GM12878 (cell line): ENCODE results near the gene ESRP2. TPM values are rescaled to one million over a fixed set of nuclear protein-coding genes. Genes with fewer than 3 reads are reported as not detected.

Source experiments
- ATAC-seq: fragments of 200-7000 bp; cut with Tn5 transposase; 3 replicates; pipeline ENCODE4 v1.9.1; 2020; ENCODE audit warnings: mild to moderate bottlenecking, moderate library complexity
- BruUV-seq: library from RNA; stranded (reverse); fragments of 400-500 nt; replicated peaks from 2 replicates; lab custom pipeline; 2021; lab: Mats Ljungman, UMichigan
- CTCF ChIA-PET: fragments of 300-600 bp; sonication (Branson Sonifier 250); formaldehyde crosslinking; extraction: SDS; loops from one replicate; lab custom pipeline; 2021; ENCODE audit warnings: inconsistent platforms; lab: Yijun Ruan, JAX
- POLR2A ChIA-PET: fragments of 350-600 bp; formaldehyde crosslinking; extraction: SDS; loops from one replicate; lab custom pipeline; 2021; ENCODE audit warnings: inconsistent platforms; lab: Charles Lee
- RAD21 ChIA-PET: fragments of 300-600 bp; sonication (Branson Sonifier 250); formaldehyde crosslinking; loops from one replicate; lab custom pipeline; 2023; ENCODE audit warnings: antibody characterized with exemption; ENCODE audit not compliant: unreplicated experiment; lab: Charles Lee
- SMC1A ChIA-PET: fragments of 300-600 bp; sonication (Branson Sonifier 250); formaldehyde crosslinking; loops from one replicate; lab custom pipeline; 2023; ENCODE audit not compliant: unreplicated experiment, uncharacterized antibody; lab: Charles Lee
- DNase-seq: peaks from one replicate; pipeline ENCODE4 v3.0.0-alpha.2; 2011; ENCODE audit warnings: low read depth, low spot score
- FAIRE-seq: peaks from 3 replicates; lab custom pipeline; 2011; peaks lifted over from hg19 to GRCh38; lab: Jason Lieb, UNC
- H2AFZ ChIP-seq: 2 replicates; pipeline ENCODE4 v1.6.0; 2011; ENCODE audit warnings: low read depth, low read length, control low read depth; ENCODE audit not compliant: control insufficient read depth
- H3K27ac ChIP-seq: 2 replicates; pipeline ENCODE4 v1.5.1; 2011; ENCODE audit warnings: control low read depth; ENCODE audit not compliant: control insufficient read depth, insufficient read depth
- H3K27me3 ChIP-seq, 2 experiments: replicated peaks in 1 of 2; 2 replicates each; pipeline versions ENCODE4 v1.6.0 to v1.6.1; 2011; ENCODE audit warnings: low read length in 1 of 2; ENCODE audit not compliant: control insufficient read depth in 2 of 2, insufficient read depth in 2 of 2
- H3K36me3 ChIP-seq, 2 experiments: 2 replicates each; pipeline ENCODE4 v1.5.1; 2011; ENCODE audit warnings: low read length in 1 of 2; ENCODE audit not compliant: control insufficient read depth in 2 of 2, insufficient read depth in 2 of 2
- H3K4me1 ChIP-seq: 2 replicates; pipeline ENCODE4 v1.6.1; 2011; ENCODE audit warnings: mild to moderate bottlenecking, low read length, moderate library complexity, mixed read lengths; ENCODE audit not compliant: control insufficient read depth, insufficient read depth
- H3K4me2 ChIP-seq: 2 replicates; pipeline ENCODE4 v1.6.0; 2011; ENCODE audit warnings: control low read depth; ENCODE audit not compliant: control insufficient read depth, insufficient read depth
- H3K4me3 ChIP-seq: fragments of 200-600 bp; sonication (generic); 2 replicates; pipeline ENCODE4 v1.5.1; 2016
- H3K79me2 ChIP-seq: 2 replicates; pipeline ENCODE4 v1.6.0; 2011; ENCODE audit warnings: low read length; ENCODE audit not compliant: control insufficient read depth, insufficient read depth
- H3K9ac ChIP-seq: 2 replicates; pipeline ENCODE4 v1.8.0; 2011; ENCODE audit warnings: low read length, control low read depth, mixed read lengths; ENCODE audit not compliant: control insufficient read depth, insufficient read depth
- H3K9me3 ChIP-seq: replicated peaks from 3 replicates; pipeline ENCODE4 v1.5.1; 2011; ENCODE audit warnings: mild to moderate bottlenecking, low read length; ENCODE audit not compliant: control insufficient read depth, insufficient read depth
- H4K20me1 ChIP-seq: 2 replicates; pipeline ENCODE4 v1.6.0; 2011; ENCODE audit not compliant: control insufficient read depth, insufficient read depth
- DPF2 ChIP-seq: fragments of 450-650 bp; IDR thresholded peaks from 2 replicates; pipeline ENCODE4 v1.6.1; 2017; ENCODE audit warnings: mild to moderate bottlenecking
- ETV6 ChIP-seq, 2 experiments: fragments of 450-650 bp in 1 of 2; IDR thresholded peaks in 1 of 2; conservative IDR thresholded peaks in 1 of 2; 2 replicates each; pipeline ENCODE4 v1.6.1; 2014; ENCODE audit warnings: antibody characterized with exemption in 1 of 2, borderline replicate concordance in 1 of 2, low read depth in 1 of 2, mild to moderate bottlenecking in 1 of 2, moderate library complexity in 1 of 2
- HDAC6 ChIP-seq: fragments of 200-600 bp; sonication (generic); IDR thresholded peaks from one replicate; pipeline ENCODE4 v1.8.0; 2017; ENCODE audit warnings: antibody characterized with exemption; ENCODE audit not compliant: unreplicated experiment
- LARP7 ChIP-seq: fragments of 450-650 bp; IDR thresholded peaks from 2 replicates; pipeline ENCODE4 v1.6.1; 2017; ENCODE audit warnings: mild to moderate bottlenecking
- PAX5 ChIP-seq: IDR thresholded peaks from 2 replicates; pipeline ENCODE4 v1.6.1; 2011; ENCODE audit warnings: low read depth, low read length, borderline replicate concordance
- RUNX3 ChIP-seq: IDR thresholded peaks from 2 replicates; pipeline ENCODE4 v1.6.1; 2012; ENCODE audit warnings: low read length, inconsistent platforms
- SIX5 ChIP-seq: IDR thresholded peaks from 2 replicates; pipeline ENCODE4 v1.6.1; 2011; ENCODE audit warnings: mild to moderate bottlenecking, low read depth, low read length, moderate library complexity; ENCODE audit not compliant: severe bottlenecking
- STAT3 ChIP-seq: IDR thresholded peaks from 2 replicates; pipeline ENCODE4 v1.6.1; 2011; ENCODE audit warnings: low read depth, low read length, improper control_type of control experiment
- TBL1XR1 ChIP-seq: IDR thresholded peaks from 2 replicates; pipeline ENCODE4 v1.6.1; 2012; ENCODE audit warnings: low read depth, low read length, improper control_type of control experiment
- WGBS: methylation state at CpG from one replicate; pipeline ENCODE4 v1.1.6; 2016; ENCODE audit warnings: low lambda C conversion rate; ENCODE audit not compliant: insufficient replicate concordance, insufficient coverage; ENCODE audit errors: missing lambda C conversion rate; 5-methylcytosine and 5-hydroxymethylcytosine counted together
- in situ Hi-C: fragments of 300-500 bp; cut with MboI; formaldehyde crosslinking; loops from 9 replicates; pipeline ENCODE4 v1.14.3; 2018; ENCODE audit warnings: mixed read lengths
- intact Hi-C: fragments of 100-400 bp; cut with micrococcal nuclease; formaldehyde crosslinking; loops from one replicate; pipeline ENCODE4 v1.14.2; 2022; ENCODE audit not compliant: unreplicated experiment
- polyA plus RNA-seq, 11 experiments: library from polyadenylated mRNA; depleted of rRNA in 4 of 11; unstranded in 6 of 11; stranded (reverse) in 5 of 11; fragments of >200 nt; fragmentation: Nextera tagmentation in 4 of 11; fragmentation: Illumina TruSeq in 1 of 11; extraction: Ambion mirVana in 4 of 11; extraction: Trizol in 1 of 11; gene quantifications; 1 replicate in 1 of 11; 2 replicates in 10 of 11; pipeline versions ENCODE4 v1.2.1 to v1.2.3, GENCODE V29; 2011 to 2016; ENCODE audit warnings: inconsistent platforms in 2 of 11, missing spikeins in 2 of 11, low read depth in 1 of 11
- total RNA-seq, 4 experiments: library from RNA; depleted of rRNA in 3 of 4; stranded (reverse); fragments of >200 nt in 3 of 4; fragmentation: Illumina TruSeq in 1 of 4; extraction: Trizol in 1 of 4; gene quantifications; 2 replicates each; pipeline versions ENCODE4 v1.2.1 to v1.2.3, GENCODE V29; 2013 to 2021
- TF ChIP-seq, protein P1 (sequence below): fragments of 450-650 bp; IDR thresholded peaks from 2 replicates; pipeline ENCODE4 v1.6.1; 2017; ENCODE audit warnings: borderline replicate concordance
- TF ChIP-seq, protein P2 (sequence below): fragments of 450-650 bp; formaldehyde crosslinking; IDR thresholded peaks from 2 replicates; pipeline ENCODE4 v1.5.0; 2022; ENCODE audit warnings: mild to moderate bottlenecking, missing genetic modification characterization

ESRP2 gene
- total and polyA plus RNA-seq, 10 of the 15 experiments (the other 5 are each of a cell fraction or from before 2014, with no cell fraction given) = 0.04 to 0.64 (median 0.08) TPM; not detected in 3

GRCh38 chr16:68219725-68220351 lies 16.1 kb downstream of the ESRP2 start:
- TF ChIP-seq TBL1XR1 = no peak
- H3K9ac ChIP-seq = no peak overlapping the region
- H3K4me2 ChIP-seq = no peak overlapping the region
- H3K36me3 ChIP-seq = peaks cover 0 to 10% of the 10 kb centered on the region in 2 experiments; a peak in 2 of 4 replicates
- H3K27ac ChIP-seq = no peak overlapping the region
- CTCF ChIA-PET = interaction anchor here (0.6 to 0.9 kb wide), 2 partner anchors 109 to 130 kb away, joined by 3 read pairs; no protein-coding TSS in a partner anchor
- ATAC-seq (no peak), FAIRE-seq (no peak), DNase-seq (no peak)
- intact Hi-C loops = no loop called here
- 83% methylated on average over 6 of the region's 6 CpGs for WGBS
- RAD21 ChIA-PET = interaction anchor here (1.1 kb wide), 2 partner anchors 9 to 42 kb away, joined by 3 to 5 read pairs; no protein-coding TSS in a partner anchor
- in situ Hi-C loops = no loop called here
- no peaks in the 10 kb centered on the region for H3K27me3 ChIP-seq
- no peaks in the 10 kb centered on the region for H3K79me2 ChIP-seq
- no peaks in the 10 kb centered on the region for H4K20me1 ChIP-seq
- H2AFZ ChIP-seq = no peak overlapping the region
- BruUV-seq = no TSS peak
- POLR2A ChIA-PET = interaction anchor here (0.6 kb wide), 1 partner anchor 55 kb away, joined by 3 read pairs; no protein-coding TSS in a partner anchor
- H3K4me3 ChIP-seq = no peak overlapping the region
- H3K4me1 ChIP-seq = no peaks in the 10 kb centered on the region
- SMC1A ChIA-PET = interaction anchor here (0.6 to 1.8 kb wide), 4 partner anchors 8 to 193 kb away, joined by 3 to 4 read pairs (median 4); no protein-coding TSS in a partner anchor
- no peaks in the 10 kb centered on the region for H3K9me3 ChIP-seq

DNA sequence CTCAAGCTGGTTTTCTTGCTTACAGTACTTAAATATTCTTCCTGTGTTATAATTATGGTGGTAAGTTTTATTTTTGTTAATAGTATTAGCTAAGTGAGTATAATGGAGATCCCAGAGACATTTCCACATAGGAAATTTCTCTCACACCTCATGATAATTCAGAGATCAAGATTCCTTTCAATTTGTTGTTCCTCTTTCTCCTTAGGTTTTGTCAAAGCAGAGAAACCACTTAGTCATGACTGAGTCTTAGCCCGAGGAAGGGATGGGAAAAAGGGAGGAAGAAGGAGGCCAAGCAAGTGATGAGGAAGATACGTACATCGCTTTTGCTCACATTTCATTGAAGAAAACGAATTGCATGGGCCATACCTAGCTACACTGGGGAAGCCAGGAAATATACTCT lies 18.4 kb downstream of the ESRP2 start:
- Histone ChIP-seq H3K4me2 (no peak overlapping the region), H3K36me3 (peaks cover 0 to 9% of the 10 kb centered on the region in 2 experiments; a peak in 2 of 4 replicates), H3K27me3 (no peaks in the 10 kb centered on the region), H3K27ac (no peak overlapping the region), H2AFZ (no peak overlapping the region), H3K4me1 (no peaks in the 10 kb centered on the region), H3K9ac (no peak overlapping the region), H3K79me2 (no peaks in the 10 kb centered on the region), H3K4me3 (no peak overlapping the region), H3K9me3 (no peaks in the 10 kb centered on the region), H4K20me1 (no peaks in the 10 kb centered on the region)
- ChIA-PET CTCF (interaction anchor here (0.8 to 1.7 kb wide), 7 partner anchors 9 to 132 kb away, joined by 3 to 5 read pairs (median 4); partner anchors contain the start of gene NFATC3), SMC1A (interaction anchor here (1.1 kb wide), 1 partner anchor 10 kb away, joined by 3 read pairs; no protein-coding TSS in a partner anchor), RAD21 (interaction anchor here (0.6 to 1.9 kb wide), 2 partner anchors 11 to 254 kb away, joined by 4 to 5 read pairs; no protein-coding TSS in a partner anchor), POLR2A (interaction anchor here (0.6 kb wide), 5 partner anchors 89 to 194 kb away, joined by 3 to 7 read pairs (median 4); partner anchors contain the start of gene DUS2)
- ATAC-seq (no peak), DNase-seq (no peak), FAIRE-seq (no peak)
- in situ Hi-C loops = no loop called here
- BruUV-seq = no TSS peak
- 90% methylated on average over 4 of the region's 4 CpGs for WGBS
- intact Hi-C loops = no loop called here
- TF ChIP-seq STAT3 (no peak), PAX5 (no peak), DPF2 (no peak), SIX5 (no peak), ETV6 (conservative IDR thresholded peaks at IDR 0.05 in 1 of 2, IDR thresholded peaks at IDR 0.05 in 1 of 2; ENCODE audit: borderline replicate concordance in 1 of 2, low read depth in 1 of 2) (no peak), LARP7 (no peak), HDAC6 (no peak), RUNX3 (no peak)
- TF ChIP-seq, protein P1, sequence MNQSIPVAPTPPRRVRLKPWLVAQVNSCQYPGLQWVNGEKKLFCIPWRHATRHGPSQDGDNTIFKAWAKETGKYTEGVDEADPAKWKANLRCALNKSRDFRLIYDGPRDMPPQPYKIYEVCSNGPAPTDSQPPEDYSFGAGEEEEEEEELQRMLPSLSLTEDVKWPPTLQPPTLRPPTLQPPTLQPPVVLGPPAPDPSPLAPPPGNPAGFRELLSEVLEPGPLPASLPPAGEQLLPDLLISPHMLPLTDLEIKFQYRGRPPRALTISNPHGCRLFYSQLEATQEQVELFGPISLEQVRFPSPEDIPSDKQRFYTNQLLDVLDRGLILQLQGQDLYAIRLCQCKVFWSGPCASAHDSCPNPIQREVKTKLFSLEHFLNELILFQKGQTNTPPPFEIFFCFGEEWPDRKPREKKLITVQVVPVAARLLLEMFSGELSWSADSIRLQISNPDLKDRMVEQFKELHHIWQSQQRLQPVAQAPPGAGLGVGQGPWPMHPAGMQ = no peak
- TF ChIP-seq, protein P2, sequence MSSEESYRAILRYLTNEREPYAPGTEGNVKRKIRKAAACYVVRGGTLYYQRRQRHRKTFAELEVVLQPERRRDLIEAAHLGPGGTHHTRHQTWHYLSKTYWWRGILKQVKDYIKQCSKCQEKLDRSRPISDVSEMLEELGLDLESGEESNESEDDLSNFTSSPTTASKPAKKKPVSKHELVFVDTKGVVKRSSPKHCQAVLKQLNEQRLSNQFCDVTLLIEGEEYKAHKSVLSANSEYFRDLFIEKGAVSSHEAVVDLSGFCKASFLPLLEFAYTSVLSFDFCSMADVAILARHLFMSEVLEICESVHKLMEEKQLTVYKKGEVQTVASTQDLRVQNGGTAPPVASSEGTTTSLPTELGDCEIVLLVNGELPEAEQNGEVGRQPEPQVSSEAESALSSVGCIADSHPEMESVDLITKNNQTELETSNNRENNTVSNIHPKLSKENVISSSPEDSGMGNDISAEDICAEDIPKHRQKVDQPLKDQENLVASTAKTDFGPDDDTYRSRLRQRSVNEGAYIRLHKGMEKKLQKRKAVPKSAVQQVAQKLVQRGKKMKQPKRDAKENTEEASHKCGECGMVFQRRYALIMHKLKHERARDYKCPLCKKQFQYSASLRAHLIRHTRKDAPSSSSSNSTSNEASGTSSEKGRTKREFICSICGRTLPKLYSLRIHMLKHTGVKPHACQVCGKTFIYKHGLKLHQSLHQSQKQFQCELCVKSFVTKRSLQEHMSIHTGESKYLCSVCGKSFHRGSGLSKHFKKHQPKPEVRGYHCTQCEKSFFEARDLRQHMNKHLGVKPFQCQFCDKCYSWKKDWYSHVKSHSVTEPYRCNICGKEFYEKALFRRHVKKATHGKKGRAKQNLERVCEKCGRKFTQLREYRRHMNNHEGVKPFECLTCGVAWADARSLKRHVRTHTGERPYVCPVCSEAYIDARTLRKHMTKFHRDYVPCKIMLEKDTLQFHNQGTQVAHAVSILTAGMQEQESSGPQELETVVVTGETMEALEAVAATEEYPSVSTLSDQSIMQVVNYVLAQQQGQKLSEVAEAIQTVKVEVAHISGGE (CRISPR knock-in tag) = no peak
